Frontal cortex (tissue), 4 donors: ENCODE data around the gene RASSF5. TPM values are rescaled to one million over a fixed set of nuclear protein-coding genes. Genes with fewer than 3 reads are reported as not detected.
A peak's percentile ranks its signal among the peaks of the same experiment; 100 is the strongest.
"Not testable (repeated sequence)": the region's sequence is repeated elsewhere in the genome, so short reads cannot be mapped to it uniquely, and the experiment has no call there.

Experiments used
- DNase-seq, 2 donors: peaks; one replicate each; pipeline ENCODE4 v3.0.0; 2012; ENCODE audit warnings: low spot score in 2 of 2
- FAIRE-seq: peaks from 2 replicates; lab custom pipeline; 2012; peaks lifted over from hg19 to GRCh38; lab: Jason Lieb, UNC
- total RNA-seq: library from RNA; depleted of rRNA; stranded (reverse); fragments of >200 nt; gene quantifications from one replicate; pipeline ENCODE4 v1.2.3, GENCODE V29; 2014
- donor health status: control.
- donor health status: control.
- donor health status: control.

The RASSF5 gene
- total RNA-seq, 1 donor from 2014 or later: 0.82 TPM

- DNase-seq (no peak), FAIRE-seq (no peak)
Measured at GRCh38 chr1:206579747-206580437, 72.6 kb downstream of the RASSF5 start.

DNA sequence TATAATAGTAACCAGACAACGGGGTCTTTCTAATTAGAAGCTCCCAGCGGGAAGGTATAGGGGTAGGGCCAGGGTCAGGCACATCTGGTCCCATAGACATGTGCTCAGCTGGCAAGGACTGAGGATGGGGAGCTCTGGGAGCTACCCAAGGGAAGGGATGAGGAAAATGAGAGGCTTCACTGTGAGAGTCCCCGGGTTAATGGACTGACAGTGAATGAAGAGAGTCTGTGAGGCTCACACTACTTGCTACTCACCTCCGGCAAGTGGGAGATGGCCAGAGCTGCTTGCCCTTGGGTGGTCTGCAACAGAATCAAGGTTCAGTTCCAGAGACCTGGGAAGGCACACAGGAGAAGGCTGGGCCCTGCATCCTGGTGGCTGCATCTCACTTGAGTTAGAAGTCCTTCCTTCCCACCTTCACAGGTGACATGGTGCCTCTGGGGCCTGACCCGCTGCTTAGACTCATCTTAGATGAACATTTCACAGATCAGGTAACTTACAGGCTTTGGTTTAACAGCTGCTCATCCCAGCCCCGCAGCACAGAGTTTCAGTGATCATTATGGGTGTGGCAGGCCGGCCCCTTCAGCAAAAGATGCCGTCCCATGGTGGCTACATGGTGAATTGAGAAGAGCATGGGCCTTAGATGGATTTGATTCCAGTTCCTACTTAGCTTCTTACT lies 73.2 kb downstream of the RASSF5 start:
- no peak for DNase-seq
- no peak for FAIRE-seq

DNA sequence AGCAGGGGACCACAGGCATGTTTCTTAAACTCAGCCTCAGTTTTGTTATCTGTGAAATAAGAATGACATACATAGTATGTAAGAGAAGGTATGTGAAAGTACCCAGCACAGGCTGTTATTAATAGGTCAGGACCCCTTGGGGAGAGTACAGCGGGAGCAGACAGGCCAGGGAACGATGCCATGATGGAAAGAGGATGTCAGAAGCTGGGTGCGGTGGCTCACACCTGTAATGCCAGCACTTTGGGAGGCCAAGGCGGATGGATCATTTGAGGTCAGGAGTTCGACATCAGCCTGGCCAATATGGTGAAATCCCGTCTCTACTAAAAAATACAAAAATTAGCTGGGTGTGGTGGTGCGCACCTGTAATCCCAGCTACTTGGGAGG lies 73.8 kb downstream of the RASSF5 start:
- FAIRE-seq, DNase-seq: not testable (repeated sequence)

- no peak for FAIRE-seq
- no peak for DNase-seq
Measured at GRCh38 chr1:206581571-206581981, 74.2 kb downstream of the RASSF5 start.

GRCh38 chr1:206582537-206582936 lies 75.2 kb downstream of the RASSF5 start:
- DNase-seq (no peak), FAIRE-seq (no peak)

- DNase-seq: no peak
- no peak for FAIRE-seq
Measured at GRCh38 chr1:206582971-206583706, 75.8 kb downstream of the RASSF5 start.

DNA sequence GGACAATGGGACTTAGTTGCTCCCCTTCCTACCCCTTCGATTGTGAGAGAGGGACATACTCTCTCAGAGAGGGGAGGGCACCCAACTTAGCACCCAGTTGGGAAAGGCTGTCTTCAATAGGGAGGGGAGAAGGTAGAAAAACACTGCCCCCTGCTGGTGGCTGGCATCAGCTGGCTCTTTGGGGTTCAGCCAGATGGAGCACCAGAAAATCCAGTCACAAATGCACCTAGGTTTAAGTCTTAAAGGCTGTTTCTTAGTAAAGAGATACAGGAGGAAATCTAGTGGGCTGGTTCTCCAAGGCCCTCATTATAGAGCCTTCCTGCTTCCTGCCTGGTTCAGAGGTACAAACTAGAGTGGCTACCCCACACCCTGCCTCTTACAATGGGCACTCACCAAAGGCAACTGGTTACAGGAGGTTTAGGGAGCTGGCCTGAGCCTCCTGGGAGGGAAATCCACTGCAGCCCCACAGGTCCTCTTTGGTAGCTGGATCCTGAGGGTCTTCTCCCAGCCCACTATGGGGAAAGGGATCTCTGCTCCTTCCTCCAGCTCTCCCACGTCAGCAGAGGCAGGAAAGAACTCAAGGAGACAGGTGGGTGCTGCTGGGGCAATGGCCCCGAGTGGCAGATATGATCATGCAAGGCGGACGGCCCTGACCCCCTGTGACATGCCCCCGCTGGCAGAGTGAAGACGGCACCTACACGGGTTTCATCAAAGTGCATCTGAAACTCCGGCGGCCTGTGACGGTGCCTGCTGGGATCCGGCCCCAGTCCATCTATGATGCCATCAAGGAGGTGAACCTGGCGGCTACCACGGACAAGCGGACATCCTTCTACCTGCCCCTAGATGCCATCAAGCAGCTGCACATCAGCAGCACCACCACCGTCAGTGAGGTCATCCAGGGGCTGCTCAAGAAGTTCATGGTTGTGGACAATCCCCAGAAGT lies 76.6 kb downstream of the RASSF5 start:
- DNase-seq: peak; percentile 46 to 79
- no peak for FAIRE-seq

DNA sequence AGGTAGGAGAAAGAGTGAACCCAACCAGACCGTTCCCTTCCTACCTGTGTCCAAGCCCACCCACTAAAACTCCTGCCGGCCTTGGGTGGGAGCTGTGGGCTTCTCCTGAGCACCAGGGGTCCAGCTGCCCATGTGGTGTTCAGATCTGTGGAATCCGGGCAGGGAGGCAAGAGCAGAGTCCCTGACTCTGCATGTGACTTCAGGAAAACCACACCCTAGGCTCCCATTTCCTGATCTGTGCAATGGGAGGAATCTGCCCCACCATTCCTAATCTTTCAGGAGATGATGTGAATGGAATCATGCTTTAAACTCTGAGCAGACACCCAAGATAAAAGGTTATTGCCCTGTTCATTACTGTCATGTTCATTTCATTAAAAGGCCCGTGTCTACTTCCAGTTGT lies 77.4 kb downstream of the RASSF5 start:
- no peak for DNase-seq
- no peak for FAIRE-seq

DNA sequence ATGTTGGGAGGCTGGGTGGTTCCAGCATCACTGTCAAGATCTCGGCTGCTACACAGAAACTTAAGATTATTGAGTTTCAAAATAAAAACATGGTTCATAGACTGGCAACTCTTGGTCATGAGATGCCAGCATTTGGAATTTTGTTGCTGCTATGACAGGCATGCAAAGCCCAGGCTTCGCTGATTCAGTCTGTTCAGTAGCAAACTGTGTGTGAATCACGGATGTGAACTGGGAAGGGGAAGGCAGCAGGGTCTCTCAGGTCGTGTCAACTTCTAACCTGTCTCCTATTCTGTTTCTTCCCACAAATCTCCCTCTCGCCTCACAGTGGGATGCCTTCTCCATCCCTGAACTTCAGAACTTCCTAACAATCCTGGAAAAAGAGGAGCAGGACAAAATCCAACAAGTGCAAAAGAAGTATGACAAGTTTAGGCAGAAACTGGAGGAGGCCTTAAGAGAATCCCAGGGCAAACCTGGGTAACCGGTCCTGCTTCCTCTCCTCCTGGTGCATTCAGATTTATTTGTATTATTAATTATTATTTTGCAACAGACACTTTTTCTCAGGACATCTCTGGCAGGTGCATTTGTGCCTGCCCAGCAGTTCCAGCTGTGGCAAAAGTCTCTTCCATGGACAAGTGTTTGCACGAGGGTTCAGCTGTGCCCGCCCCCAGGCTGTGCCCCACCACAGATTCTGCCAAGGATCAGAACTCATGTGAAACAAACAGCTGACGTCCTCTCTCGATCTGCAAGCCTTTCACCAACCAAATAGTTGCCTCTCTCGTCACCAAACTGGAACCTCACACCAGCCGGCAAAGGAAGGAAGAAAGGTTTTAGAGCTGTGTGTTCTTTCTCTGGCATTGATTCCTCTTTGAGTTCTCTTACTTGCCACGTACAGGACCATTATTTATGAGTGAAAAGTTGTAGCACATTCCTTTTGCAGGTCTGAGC lies 79.4 kb downstream of the RASSF5 start:
- no peak for FAIRE-seq

DNA sequence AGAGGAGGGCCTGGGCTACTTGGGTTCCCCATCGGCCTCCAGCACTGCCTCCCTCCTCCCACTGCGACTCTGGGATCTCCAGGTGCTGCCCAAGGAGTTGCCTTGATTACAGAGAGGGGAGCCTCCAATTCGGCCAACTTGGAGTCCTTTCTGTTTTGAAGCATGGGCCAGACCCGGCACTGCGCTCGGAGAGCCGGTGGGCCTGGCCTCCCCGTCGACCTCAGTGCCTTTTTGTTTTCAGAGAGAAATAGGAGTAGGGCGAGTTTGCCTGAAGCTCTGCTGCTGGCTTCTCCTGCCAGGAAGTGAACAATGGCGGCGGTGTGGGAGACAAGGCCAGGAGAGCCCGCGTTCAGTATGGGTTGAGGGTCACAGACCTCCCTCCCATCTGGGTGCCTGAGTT lies 80.6 kb downstream of the RASSF5 start:
- no peak for DNase-seq

More for the DNA sequence above, 79.4 kb downstream of the RASSF5 start:
- DNase-seq: no peak

DNA sequence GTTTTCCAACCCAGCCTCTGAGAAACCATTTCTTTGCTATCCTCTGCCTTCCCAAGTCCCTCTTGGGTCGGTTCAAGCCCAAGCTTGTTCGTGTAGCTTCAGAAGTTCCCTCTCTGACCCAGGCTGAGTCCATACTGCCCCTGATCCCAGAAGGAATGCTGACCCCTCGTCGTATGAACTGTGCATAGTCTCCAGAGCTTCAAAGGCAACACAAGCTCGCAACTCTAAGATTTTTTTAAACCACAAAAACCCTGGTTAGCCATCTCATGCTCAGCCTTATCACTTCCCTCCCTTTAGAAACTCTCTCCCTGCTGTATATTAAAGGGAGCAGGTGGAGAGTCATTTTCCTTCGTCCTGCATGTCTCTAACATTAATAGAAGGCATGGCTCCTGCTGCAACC lies 81.2 kb downstream of the RASSF5 start:
- no peak for FAIRE-seq
- DNase-seq: no peak

More for the DNA sequence above, 80.6 kb downstream of the RASSF5 start:
- FAIRE-seq: no peak

DNA sequence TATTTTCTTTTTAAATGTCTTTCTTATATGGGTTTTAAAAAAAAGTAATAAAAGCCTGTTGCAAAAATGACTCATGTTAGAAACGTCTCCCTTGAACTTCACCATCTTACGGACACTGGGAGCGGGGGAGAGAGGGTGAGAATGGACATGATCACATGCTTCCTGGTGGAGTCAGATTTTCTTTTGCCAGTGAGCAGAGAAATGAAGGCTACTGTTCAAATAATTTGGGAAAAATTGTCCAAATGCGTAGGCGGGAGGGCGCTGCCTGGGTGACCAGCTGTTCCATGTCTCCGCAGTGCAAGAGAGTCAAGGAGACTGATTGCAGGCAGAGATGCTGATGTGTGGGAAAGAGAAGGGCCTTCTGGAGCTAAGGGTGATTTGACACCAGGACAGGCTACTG lies 81.9 kb downstream of the RASSF5 start:
- FAIRE-seq (no peak), DNase-seq (no peak)

DNA sequence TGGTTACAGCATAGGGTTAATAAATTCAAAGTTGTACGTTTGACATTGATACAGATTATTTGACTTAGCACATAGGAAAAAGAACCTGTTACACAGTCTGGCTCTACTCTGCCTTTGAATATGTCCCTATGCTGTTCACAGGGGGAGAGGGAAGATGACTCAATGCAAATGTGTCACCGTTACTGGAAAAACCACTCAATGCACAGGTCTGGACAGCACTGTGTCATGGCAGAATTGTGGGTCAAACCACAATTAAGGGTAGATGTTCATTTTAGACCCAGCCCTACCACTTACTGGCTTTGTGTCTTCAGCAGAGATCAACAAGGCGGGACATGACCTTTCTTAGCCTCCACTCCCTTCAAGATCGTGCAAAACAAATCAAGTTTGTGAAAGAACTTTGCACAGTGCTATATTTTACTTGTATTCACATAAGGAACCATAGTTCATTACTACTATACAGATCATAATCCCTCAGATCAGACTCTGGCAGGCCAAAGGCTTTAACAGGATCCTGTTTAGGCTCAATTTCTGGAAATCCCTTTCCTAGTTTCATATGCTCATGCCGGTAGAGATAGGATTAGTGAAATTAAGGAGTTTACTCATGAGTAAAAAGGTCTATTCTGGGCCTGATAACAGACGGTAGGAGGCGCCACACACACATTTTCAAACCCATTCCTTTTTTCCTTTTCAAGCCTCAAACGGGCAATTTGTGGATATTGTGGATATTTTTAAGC lies 82.9 kb downstream of the RASSF5 start:
- no peak for FAIRE-seq

DNA sequence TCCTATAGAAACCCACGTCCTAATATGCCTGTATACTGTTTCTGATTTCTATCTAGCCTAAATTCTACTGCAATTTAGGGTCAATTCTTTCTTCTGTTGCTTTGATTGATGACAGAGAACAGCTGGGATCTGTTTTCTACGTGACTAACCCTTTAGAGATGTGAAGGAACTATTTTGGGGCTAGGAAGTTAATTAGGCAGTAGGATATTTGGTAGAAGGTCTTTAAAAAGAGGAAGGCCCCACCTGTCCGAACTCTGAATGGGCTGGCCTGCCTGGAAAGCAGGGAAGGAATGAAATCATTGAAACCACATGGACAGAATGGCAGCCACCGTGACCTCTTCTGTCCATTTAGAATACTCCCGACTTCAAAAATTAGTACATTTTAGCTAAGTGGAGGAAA lies 83.9 kb downstream of the RASSF5 start:
- FAIRE-seq (no peak), DNase-seq (no peak)

More for the DNA sequence above, 82.9 kb downstream of the RASSF5 start:
- no peak for DNase-seq

- FAIRE-seq (no peak), DNase-seq (no peak)
Measured at GRCh38 chr1:206591696-206592095, 84.4 kb downstream of the RASSF5 start.

- FAIRE-seq (no peak), DNase-seq (no peak)
Measured at GRCh38 chr1:206593351-206593925, 86.1 kb downstream of the RASSF5 start.

GRCh38 chr1:206595581-206596318 lies 88.4 kb downstream of the RASSF5 start:
- no peak for FAIRE-seq

More at GRCh38 chr1:206595581-206596318, 88.4 kb downstream of the RASSF5 start:
- no peak for DNase-seq
